ENCODE measurements around the gene EP400.

EP400 gene

DNA sequence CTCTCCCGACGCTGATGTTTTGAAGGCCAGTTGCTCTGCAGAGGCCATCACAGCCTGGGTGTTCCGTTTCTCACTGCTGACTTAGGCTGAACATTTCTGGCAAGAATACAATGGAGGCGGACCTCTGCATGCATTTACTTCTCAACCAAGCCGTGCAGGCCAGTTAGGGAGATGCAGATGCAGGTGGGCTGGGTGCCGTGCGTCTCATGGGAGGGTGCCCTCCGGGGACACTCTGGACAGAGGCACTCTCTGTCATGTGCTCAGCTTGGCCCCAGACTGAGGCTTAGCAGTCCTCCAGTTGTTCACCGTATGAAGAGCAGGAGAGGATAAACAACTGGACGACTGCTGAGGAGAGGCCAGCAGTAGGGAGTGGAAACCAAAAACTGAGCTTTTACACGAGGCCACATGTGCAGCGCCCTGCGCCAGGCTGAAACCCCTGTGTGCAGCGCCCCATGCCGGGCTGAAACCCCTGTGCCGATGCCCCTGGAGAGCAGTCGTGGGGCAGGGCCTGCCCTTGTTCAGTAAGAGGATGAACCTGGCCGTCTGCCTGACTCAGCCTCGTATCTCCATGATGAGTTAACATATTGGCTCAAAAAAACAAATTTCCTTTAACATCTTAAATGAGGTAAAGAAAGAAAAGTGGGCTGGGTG, 162.0 kb downstream of the EP400 start:
- POLR2A ChIA-PET: no interaction called here
- DNase-seq (ENCODE audit: extremely low spot score): no peak
- CTCF ChIA-PET: no interaction called here
- no peak for TF ChIP-seq TARDBP (IDR thresholded peaks at IDR 0.05)
- TF ChIP-seq PKNOX1 (IDR thresholded peaks at IDR 0.05): no peak
- TF ChIP-seq NFRKB (IDR thresholded peaks at IDR 0.05): no peak
- TF ChIP-seq LEF1 (IDR thresholded peaks at IDR 0.05; ENCODE audit: borderline replicate concordance): no peak
- TF ChIP-seq FOXA1 (IDR thresholded peaks at IDR 0.05): no peak

DNA sequence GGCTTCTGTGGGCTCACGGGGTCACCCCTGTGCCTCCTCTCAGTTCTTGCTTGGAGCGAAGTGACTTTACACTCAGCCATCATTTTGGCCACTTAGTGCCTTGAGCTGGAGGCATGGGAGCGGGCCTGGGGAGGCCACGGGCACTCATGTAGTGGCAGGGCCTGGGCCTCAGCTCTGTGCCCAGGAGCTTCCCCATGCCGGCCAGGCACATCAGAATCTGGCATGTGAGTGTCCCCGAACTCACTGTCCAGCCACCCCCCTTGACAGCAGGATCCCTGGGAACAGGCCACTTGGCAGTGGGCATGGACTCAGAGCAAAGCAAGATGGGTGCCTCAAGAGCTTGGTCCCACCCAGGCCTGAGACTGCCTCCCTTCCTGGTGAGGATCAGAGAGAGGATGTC, 164.9 kb downstream of the EP400 start:
- DNase-seq (ENCODE audit: extremely low spot score): no peak
- TF ChIP-seq SUZ12 (IDR thresholded peaks at IDR 0.05) (no peak), NFRKB (IDR thresholded peaks at IDR 0.05) (no peak), PKNOX1 (IDR thresholded peaks at IDR 0.05) (no peak), ZNF384 (IDR thresholded peaks at IDR 0.05) (no peak), SP1 (IDR thresholded peaks at IDR 0.05) (no peak), FOXK2 (IDR thresholded peaks at IDR 0.05) (no peak), TARDBP (IDR thresholded peaks at IDR 0.05) (no peak), HDGF (IDR thresholded peaks at IDR 0.05; ENCODE audit: borderline replicate concordance) (no peak), LEF1 (IDR thresholded peaks at IDR 0.05; ENCODE audit: borderline replicate concordance) (no peak), ARNT (IDR thresholded peaks at IDR 0.05) (no peak), BHLHE40 (IDR thresholded peaks at IDR 0.05; ENCODE audit: borderline replicate concordance) (no peak), FOXM1 (IDR thresholded peaks at IDR 0.05; ENCODE audit: borderline replicate concordance) (no peak), FOXA1 (IDR thresholded peaks at IDR 0.05) (no peak), ELF4 (IDR thresholded peaks at IDR 0.05) (no peak), L3MBTL2 (conservative IDR thresholded peaks at IDR 0.05) (no peak), CTBP1 (IDR thresholded peaks at IDR 0.05; ENCODE audit: borderline replicate concordance) (no peak)
- ChIA-PET POLR2A (interaction anchor here (1.1 kb wide), 1 partner anchor 20 kb away, joined by 4 read pairs; no protein-coding TSS in a partner anchor), CTCF (no interaction called here)

DNA sequence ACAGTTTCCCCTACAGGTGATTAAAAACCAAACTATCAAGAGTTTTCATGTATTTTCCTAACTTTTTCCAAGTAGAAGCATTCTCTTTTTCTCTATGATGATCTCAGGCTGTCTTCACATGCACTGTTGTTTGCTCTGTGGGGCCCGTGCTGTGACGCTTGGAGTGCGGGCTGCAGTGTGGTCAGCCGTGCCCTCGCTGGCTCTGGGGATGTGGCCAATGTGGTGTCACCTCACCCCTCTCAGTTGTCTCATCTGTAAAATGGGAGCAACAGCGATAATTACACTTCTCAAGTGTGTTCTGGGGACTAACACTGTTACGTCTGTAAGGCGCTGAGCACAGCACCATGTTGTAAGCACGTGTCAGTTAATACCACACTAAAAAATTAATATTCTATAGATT, 165.8 kb downstream of the EP400 start:
- DNase-seq (ENCODE audit: extremely low spot score): no peak
- CTCF ChIA-PET: no interaction called here

GRCh38 chr12:132116709-132117557, 167.2 kb downstream of the EP400 start:
- no peak for TF ChIP-seq ZNF384 (IDR thresholded peaks at IDR 0.05)
- TF ChIP-seq PKNOX1 (IDR thresholded peaks at IDR 0.05): no peak
- no peak for TF ChIP-seq LEF1 (IDR thresholded peaks at IDR 0.05; ENCODE audit: borderline replicate concordance)
- TF ChIP-seq FOXK2 (IDR thresholded peaks at IDR 0.05): no peak
- TF ChIP-seq BHLHE40 (IDR thresholded peaks at IDR 0.05; ENCODE audit: borderline replicate concordance): no peak
- no peak for TF ChIP-seq L3MBTL2 (conservative IDR thresholded peaks at IDR 0.05)
- TF ChIP-seq NFRKB (IDR thresholded peaks at IDR 0.05): no peak
- TF ChIP-seq SUZ12 (IDR thresholded peaks at IDR 0.05): no peak
- no peak for TF ChIP-seq SP1 (IDR thresholded peaks at IDR 0.05)
- no peak for TF ChIP-seq FOXA1 (IDR thresholded peaks at IDR 0.05)
- no peak for TF ChIP-seq ARNT (IDR thresholded peaks at IDR 0.05)
- no peak for TF ChIP-seq FOXM1 (IDR thresholded peaks at IDR 0.05; ENCODE audit: borderline replicate concordance)
- no peak for TF ChIP-seq ELF4 (IDR thresholded peaks at IDR 0.05)
- TF ChIP-seq TARDBP (IDR thresholded peaks at IDR 0.05): no peak
- ChIA-PET CTCF (no interaction called here), POLR2A (no interaction called here)
- DNase-seq (ENCODE audit: extremely low spot score): no peak

More for the DNA sequence above, 165.8 kb downstream of the EP400 start:
- POLR2A ChIA-PET: no interaction called here
- no peak for TF ChIP-seq ARNT (IDR thresholded peaks at IDR 0.05)
- no peak for TF ChIP-seq HDGF (IDR thresholded peaks at IDR 0.05; ENCODE audit: borderline replicate concordance)
- TF ChIP-seq CTBP1 (IDR thresholded peaks at IDR 0.05; ENCODE audit: borderline replicate concordance): no peak
- no peak for TF ChIP-seq ZNF384 (IDR thresholded peaks at IDR 0.05)
- no peak for TF ChIP-seq FOXM1 (IDR thresholded peaks at IDR 0.05; ENCODE audit: borderline replicate concordance)
- TF ChIP-seq FOXA1 (IDR thresholded peaks at IDR 0.05): no peak
- no peak for TF ChIP-seq PKNOX1 (IDR thresholded peaks at IDR 0.05)
- TF ChIP-seq FOXK2 (IDR thresholded peaks at IDR 0.05): no peak
- no peak for TF ChIP-seq L3MBTL2 (conservative IDR thresholded peaks at IDR 0.05)
- no peak for TF ChIP-seq SUZ12 (IDR thresholded peaks at IDR 0.05)
- no peak for TF ChIP-seq ELF4 (IDR thresholded peaks at IDR 0.05)
- no peak for TF ChIP-seq LEF1 (IDR thresholded peaks at IDR 0.05; ENCODE audit: borderline replicate concordance)

GRCh38 chr12:132117558-132117875, 167.8 kb downstream of the EP400 start:
- ChIA-PET POLR2A (no interaction called here), CTCF (no interaction called here)
- DNase-seq (ENCODE audit: extremely low spot score): peak; percentile 39
- TF ChIP-seq ELF4 (IDR thresholded peaks at IDR 0.05): no peak
- no peak for TF ChIP-seq FOXA1 (IDR thresholded peaks at IDR 0.05)
- no peak for TF ChIP-seq PKNOX1 (IDR thresholded peaks at IDR 0.05)
